CD4-positive, alpha-beta T cell treated with Interleukin-10 for 1 hour (primary cell): Measurements from ENCODE around the gene PLD5.
"Not testable (repeated sequence)": the region's sequence is repeated elsewhere in the genome, so short reads cannot be mapped to it uniquely, and the experiment has no call there.

ENCODE experiments used
- DNase-seq: peaks from one replicate; pipeline ENCODE4 v3.0.0-alpha.2; 2020

Gene PLD5

GRCh38 chr1:242133796-242134195 lies 390.7 kb downstream of the PLD5 start:
- DNase-seq, result no peak

GRCh38 chr1:242133351-242133750 lies 391.1 kb downstream of the PLD5 start:
- DNase-seq, result no peak

DNA sequence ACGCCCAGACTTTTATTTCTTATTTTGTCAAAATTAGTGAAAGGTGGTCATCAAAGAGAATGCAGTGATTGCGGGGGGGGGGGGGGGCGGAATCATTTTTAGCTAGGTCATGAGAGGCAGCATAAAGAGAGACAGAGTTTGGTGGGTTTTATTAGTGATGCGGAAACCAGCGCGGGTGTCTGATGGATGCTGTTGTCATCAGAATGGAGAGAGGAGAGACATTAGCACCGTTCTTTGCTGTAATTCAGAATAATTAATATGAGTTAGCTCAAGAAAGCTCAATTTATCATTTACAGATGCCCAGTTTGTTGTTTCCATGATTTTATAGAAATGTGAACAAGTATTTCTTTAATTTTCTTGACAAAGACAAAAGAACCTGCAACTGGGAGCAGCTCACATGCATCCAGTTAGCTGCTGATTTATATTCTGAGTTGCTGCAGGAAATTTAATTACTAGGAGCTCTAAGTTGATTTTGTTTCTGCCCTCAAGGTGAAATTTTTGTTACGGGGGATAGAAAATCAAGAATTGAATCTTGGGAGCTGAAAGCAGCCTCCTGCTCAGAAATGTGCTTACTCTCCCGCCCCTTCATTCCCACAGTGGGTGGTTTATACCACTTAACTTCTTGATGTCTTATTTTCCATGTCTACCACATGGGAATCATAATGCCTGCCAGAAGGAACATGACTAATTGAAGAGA lies 392.2 kb downstream of the PLD5 start:
- no peak for DNase-seq

- no peak for DNase-seq
These were observed 395.5 kb downstream of the PLD5 start for GRCh38 chr1:242128951-242129502.

DNA sequence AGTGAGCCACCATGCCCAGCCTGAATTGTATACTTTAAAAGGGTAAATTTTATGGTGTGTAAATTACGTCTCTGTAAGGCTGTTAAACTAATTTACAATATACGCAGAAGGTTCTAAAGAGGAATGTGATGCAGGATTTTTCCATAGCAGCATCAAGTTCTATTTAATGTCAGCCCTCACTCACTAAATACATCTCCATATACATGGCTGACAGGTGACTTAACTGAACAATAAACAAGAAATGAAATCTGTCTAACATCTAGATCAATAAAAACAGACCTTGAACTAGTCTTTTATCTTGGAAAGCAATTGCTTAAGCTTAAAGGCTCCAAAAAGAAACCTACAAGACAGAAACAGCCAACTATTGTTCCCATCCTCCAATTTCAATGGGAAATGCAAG lies 404.1 kb downstream of the PLD5 start:
- no peak for DNase-seq

- DNase-seq, result no peak
These were observed 423.6 kb downstream of the PLD5 start for GRCh38 chr1:242100921-242101320.

DNA sequence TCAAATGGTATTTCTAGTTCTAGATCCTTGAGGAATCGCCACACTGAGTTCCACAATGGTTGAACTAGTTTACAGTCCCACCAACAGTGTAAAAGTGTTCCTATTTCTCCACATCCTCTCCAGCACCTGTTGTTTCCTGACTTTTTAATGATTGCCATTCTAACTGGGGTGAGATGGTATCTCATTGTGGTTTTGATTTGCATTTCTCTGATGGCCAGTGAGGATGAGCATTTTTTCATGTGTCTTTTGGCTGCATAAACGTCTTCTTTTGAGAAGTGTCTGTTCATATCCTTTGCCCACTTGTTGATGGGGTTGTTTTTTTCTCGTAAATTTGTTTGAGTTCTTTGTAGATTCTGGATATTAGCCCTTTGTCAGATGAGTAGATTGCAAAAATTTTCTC lies 427.2 kb downstream of the PLD5 start:
- not testable (repeated sequence) for DNase-seq

DNA sequence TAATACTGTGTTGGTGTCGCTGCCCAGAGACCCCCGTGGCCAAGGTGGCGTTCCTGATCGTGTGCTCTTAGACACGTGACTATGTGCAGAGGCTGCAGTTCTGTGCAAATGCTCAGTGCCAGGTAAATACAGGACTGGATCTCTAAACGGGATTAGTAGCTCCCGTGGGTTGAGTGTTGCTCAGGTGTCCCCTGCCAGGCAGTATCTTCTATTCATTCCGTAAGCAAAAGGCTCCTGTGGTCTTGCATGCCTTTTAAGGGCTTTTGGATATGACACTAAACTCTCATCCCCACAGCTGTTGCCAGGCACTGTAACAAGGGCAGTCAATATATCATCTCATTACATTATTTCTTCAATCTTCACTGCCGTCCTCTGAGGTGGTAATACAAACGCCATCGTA lies 431.4 kb downstream of the PLD5 start:
- DNase-seq, result no peak

GRCh38 chr1:242089911-242090310 lies 434.6 kb downstream of the PLD5 start:
- no peak for DNase-seq

- DNase-seq, result no peak
These were observed 435.6 kb downstream of the PLD5 start for GRCh38 chr1:242088875-242089274.

DNA sequence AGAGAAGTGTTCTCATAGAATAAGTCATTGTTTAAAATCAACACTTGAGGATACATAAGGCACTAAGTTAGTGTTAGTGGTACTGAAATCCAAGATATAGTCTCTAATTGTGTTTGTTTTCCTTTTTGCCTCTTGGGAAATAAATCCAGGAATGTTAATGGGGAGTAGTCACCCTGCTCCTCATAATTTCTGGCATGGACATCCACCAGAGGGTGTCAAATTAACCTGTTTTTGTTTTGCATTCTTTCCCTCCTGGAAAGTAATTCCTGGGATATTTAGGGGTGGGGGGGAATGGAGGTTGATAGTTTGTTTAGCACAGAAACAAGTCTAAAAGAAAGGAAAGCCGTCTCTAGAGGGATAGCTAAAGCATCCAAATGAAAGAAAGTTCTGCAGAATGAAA lies 437.8 kb downstream of the PLD5 start:
- DNase-seq, result no peak

DNA sequence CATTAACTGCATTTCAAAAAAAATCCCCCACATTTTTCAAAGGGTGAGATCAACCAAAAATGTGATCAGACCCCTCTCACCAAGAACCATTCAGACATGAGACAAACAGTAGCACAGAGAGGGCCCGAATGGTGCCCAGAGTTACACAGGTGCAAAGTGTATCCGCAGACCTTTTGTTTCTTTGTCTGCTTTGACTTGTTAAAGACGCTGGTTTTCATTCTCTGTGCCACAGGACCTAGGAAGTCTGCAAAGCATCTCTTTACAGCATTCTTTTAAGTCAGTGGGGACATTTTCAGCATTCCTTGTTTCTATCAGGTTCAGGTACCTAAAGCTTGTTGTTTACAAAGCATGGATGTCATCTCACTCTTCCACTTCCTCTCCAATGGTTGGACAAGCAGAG lies 438.4 kb downstream of the PLD5 start:
- no peak for DNase-seq

DNA sequence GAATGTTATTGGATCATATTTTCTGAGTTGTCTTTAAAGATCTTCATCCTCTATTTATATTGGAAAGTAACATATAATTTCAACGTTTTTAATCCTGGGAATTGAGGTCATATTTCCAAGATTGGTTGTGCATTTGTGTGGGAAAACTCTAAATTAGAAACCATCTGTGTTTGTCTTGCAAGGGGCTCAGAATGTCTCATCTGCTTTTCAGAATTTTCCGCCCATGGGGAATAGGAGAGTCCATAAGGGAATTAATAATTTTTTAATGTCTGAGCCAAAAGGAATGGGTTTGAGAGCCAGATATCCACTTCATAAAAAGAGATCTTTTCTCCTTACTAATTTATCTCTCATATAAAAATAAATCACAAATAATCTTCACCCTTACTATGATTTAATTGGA lies 440.8 kb downstream of the PLD5 start:
- no peak for DNase-seq

DNA sequence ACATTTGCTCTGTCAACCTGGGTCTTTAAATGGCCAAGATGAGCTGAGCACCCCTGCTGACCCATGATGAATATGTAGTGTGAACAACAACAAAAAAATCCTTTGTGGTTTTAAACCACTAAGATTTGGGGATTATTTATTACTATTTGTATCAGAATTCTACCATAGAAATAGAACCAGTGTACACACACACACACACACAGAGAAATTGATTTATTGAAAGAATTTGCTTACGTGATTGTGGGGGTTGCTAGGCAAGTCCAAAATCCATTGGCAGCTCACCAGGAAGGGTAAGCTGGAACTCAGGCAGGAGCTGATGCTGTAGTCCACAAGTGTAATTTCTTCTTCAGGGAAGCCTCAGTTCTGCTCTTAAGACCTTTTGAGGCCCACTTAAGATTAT lies 443.1 kb downstream of the PLD5 start:
- DNase-seq, result no peak

- DNase-seq, result no peak
These were observed 458.7 kb downstream of the PLD5 start for GRCh38 chr1:242065813-242066212.

DNA sequence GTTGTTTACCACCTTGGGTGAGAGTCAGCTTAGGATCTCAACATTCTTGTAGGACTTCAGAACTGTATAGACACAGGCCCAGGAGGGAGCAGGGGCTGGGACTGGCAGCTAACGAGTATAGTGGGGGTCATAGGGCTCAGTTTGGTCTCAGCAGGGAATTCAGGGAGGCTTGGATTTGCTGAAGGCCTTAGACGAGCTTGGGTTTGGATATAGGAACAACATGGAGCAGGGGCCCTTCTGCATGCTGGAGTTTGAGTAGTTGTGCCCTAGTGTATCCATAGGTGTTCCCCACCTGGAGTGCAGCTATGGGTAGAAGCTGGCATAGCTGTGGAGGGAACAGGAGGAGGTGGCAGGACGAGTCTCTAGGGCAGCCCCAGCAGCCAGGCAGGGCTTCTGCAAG lies 462.2 kb downstream of the PLD5 start:
- DNase-seq, result no peak

GRCh38 chr1:242059976-242060375 lies 464.5 kb downstream of the PLD5 start:
- no peak for DNase-seq

- DNase-seq, result not testable (repeated sequence)
These were observed 465.9 kb downstream of the PLD5 start for GRCh38 chr1:242058582-242058981.

DNA sequence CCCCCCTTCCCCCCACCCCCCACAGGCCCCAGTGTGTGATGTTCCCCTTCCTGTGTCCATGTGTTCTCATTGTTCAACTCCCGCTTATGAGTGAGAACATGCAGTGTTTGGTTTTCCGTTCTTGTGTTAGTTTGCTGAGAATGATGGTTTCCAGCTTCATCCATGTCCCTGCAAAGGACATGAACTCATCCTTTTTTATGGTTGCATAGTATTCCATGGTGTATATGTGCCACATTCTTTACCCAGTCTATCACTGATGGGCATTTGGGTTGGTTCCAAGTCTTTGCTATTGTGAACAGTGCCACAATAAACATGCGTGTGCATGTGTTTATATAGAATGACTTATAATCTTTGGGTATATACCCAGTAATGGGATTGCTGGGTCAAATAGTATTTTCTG lies 466.3 kb downstream of the PLD5 start:
- DNase-seq, result not testable (repeated sequence)

- DNase-seq, result no peak
These were observed 466.8 kb downstream of the PLD5 start for GRCh38 chr1:242057745-242058115.

DNA sequence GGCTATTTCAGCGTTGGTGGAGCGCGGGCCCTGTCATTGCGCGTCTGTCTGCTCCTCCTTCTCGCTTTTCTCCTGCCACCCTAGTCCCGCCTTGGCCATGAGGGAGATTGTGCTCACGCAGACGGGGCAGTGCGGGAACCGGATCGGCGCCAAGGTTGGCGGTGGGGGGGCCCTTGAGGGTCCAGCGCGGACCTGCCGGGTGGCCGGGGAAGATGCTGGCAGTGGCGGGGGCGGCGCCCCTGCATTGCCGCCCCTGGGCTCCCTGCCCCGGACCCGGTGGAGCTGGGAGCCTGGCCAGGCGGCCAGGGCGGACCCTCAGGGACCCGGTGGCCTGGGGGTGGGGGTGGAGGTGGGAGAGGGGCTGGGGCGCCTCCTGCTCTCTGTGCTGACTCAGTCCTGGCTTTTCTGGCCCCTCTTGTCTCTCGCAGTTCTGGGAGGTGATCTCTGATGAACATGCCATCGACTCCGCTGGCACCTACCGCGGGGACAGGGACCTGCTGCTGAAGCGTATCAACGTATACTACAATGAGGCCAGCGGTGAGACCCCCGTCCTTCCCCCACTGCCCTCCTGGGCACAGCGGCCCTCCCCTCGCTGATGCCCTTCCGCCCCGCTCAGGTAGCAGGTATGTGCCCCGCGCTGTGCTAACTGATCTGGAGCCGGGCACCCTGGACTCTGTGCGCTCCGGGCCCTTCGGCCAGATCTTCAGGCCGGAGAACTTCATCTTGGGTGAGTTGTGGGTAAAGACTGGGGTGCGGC lies 467.3 kb downstream of the PLD5 start:
- DNase-seq, result no peak

GRCh38 chr1:242055749-242056320 lies 468.7 kb downstream of the PLD5 start:
- no peak for DNase-seq

GRCh38 chr1:242043165-242043564 lies 481.3 kb downstream of the PLD5 start:
- DNase-seq, result no peak

GRCh38 chr1:242034392-242034791 lies 490.1 kb downstream of the PLD5 start:
- no peak for DNase-seq
